ENCODE measurements around the gene FLRT3. TPM values are rescaled to one million over a fixed set of nuclear protein-coding genes. Genes with fewer than 3 reads are reported as not detected.

The FLRT3 gene
- polyA plus RNA-seq, 1 donor, result 162 TPM

- no peak for DNase-seq
These were observed 4.5 kb downstream of the FLRT3 start for GRCh38 chr20:14332866-14333265.

DNA sequence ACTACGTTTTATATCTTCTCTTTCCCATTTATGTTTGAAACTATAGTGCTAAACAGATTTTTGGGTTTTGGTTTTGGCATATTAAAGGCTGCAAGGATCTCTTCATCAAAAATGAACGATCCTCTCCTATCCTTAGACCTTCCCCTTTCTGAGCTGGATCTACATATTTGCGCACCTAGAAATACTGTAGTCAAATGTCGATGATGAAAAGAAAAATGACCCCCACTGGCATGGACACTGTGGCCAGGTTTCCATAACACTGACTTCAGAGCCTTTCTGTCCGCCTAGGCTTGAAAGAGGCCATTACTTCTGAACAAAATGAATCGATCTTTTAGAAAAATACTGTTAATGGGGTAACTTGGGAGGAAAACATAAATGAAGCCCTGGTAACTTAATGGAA is 5.8 kb downstream of the FLRT3 start:
- no peak for DNase-seq

- DNase-seq, result no peak
These were observed 17.7 kb downstream of the FLRT3 start for GRCh38 chr20:14319704-14320103.

DNA sequence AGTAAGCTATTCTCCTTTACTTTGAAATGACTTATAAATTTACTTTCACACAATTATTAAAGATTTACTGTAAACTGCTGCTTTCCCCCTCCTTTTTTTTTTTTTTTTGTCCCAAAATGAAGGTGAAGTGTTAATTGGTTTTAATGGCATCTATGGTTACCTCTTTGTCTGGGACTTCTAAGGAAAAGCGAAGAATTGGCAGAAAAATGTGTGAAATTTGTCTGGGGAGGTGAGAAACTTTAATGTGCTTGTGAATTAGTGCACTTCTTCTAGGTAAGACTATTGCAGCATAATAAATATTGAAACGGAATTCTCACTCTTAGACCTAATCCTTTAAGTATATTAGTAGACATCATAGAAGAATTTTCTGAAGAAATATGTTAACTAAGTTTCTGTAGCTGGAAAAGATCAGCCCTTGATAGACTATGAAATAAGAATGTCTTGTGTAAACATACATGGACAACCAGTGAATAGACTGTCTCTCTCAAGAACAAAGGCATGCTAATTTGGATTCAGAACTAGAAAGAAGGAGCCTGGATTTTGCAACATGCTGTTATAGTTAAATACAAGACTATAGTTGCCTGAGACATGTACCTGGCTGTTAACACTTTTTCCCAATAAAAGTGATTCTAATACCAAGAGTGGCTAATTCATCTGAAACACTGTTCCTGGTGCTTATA is 23.9 kb downstream of the FLRT3 start:
- no peak for DNase-seq

- no peak for DNase-seq
These were observed 25.4 kb downstream of the FLRT3 start for GRCh38 chr20:14312001-14312400.

- no peak for DNase-seq
These were observed 26.3 kb downstream of the FLRT3 start for GRCh38 chr20:14310977-14311627.

DNA sequence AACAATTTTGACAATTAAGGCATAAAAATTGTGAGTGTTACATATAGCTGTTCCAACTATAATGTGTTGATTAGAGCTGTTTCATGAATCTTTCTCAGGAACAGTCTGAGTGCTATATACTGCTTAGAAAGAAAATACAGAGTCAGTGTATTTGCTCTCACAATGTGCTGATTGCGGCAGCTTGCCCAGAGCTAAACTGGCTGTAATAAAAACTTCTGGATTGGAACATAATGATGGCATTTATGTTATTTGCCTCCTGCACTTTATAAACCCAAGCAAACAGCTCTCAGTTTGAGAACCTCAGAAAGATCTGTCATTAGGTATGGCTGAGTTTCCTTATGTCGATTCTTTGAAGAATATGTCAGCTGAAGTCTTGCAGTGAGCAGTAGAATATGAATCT is 29.5 kb downstream of the FLRT3 start:
- DNase-seq, result no peak

GRCh38 chr20:14304472-14304871 is 32.9 kb downstream of the FLRT3 start:
- DNase-seq, result no peak

GRCh38 chr20:14303651-14304050 is 33.8 kb downstream of the FLRT3 start:
- no peak for DNase-seq

GRCh38 chr20:14303106-14303505 is 34.3 kb downstream of the FLRT3 start:
- DNase-seq, result no peak

- no peak for DNase-seq
These were observed 37.6 kb downstream of the FLRT3 start for GRCh38 chr20:14299831-14300230.

GRCh38 chr20:14295770-14296309 is 41.6 kb downstream of the FLRT3 start:
- DNase-seq, result no peak

DNA sequence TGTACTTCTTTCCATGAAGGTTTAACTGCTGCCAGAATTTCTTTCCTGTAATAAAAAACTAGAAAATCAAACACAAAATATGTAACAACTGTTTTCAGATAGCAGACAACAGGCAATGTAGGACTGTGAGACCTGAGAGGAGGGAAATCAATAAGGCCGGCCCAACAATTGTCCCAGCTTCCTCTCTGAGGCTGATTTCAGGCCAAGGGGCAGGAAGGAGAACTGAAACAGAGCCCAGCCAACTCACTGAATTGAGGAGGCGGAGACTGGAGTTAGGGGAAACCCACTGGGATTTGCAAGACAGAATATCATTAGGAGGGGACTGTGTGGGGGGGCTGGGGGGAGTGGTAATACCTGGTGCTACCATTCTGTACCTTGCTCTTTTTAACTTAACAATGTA is 42.2 kb downstream of the FLRT3 start:
- no peak for DNase-seq

DNA sequence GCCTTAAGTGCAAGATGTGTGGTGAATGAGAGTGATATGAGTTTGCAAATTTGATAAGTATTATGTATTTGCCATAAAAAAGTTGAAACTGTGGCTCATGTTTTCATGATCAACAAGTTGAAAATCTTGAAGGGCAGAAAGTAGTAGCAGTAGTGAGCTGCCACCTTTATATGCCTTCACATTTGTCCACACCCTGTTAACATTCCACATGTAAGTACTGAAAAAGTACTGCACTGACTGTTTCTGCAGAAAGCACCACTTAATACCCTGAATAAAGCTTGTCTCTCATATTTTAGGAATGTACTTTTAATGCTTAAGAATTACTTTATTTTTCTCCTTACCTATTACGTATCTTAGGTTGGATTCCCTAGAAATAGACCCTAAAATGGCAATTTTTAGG is 45.9 kb downstream of the FLRT3 start:
- DNase-seq, result no peak

- no peak for DNase-seq
These were observed 48.8 kb downstream of the FLRT3 start for GRCh38 chr20:14288341-14289330.

DNA sequence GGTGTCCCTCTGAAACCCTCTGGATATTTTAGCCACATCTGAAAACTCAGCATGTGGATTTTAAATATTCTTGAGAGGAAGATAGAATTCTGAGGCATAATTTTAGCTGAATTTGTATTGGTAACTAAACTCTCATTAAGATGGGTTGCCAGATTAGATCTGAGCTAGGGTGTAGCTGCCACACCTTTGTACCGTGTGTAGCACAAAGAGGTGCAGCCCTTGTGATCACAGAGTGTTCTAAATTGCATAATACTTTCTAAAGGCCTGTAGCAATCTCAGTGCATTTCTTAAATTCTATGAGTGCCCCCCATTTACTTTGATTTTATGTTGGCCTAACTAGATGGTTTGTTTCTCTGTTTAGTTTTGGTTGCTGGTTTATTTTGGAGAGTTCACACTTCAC is 53.0 kb downstream of the FLRT3 start:
- DNase-seq, result no peak

GRCh38 chr20:14282140-14282539 is 55.3 kb downstream of the FLRT3 start:
- DNase-seq, result no peak
